ENCODE results near the gene BAIAP2.

DNA sequence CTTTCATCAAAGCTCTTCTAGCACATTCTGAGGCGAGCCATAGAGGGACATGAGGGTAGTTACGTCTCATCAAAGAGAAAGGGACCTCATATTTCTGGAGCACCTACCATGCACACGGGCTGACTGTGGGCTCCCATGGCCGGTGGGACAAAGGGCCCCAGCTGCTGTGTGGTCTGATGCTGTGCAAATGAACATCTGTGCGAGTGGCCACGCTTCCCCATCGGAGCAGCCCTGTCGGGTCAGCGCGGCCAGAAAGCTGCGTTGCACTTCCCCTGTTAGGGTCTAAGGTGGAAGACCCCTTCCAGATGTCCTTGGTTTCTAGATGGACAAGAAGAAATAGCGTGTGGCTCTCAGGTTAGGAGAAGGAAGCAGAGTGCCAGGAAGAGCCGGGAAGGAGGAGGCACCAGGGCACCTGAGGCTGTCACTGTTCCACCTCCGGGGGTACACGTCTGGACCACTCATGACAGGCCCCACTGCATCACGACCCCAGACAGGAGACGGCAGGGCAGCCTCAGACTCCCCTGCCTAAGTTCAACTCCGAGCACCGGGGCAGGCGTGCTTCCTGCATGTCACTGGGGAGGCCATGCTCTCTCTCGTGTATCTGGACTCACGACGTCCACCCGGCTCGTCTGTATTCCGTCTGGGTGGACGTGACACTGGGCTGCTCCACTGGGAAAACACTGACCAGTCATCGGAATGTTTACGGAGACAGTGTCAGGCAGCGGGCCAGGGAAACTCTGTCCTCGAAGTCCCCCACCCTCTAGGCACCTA lies 8.5 kb upstream of the BAIAP2 start:
- TF ChIP-seq, protein P1, sequence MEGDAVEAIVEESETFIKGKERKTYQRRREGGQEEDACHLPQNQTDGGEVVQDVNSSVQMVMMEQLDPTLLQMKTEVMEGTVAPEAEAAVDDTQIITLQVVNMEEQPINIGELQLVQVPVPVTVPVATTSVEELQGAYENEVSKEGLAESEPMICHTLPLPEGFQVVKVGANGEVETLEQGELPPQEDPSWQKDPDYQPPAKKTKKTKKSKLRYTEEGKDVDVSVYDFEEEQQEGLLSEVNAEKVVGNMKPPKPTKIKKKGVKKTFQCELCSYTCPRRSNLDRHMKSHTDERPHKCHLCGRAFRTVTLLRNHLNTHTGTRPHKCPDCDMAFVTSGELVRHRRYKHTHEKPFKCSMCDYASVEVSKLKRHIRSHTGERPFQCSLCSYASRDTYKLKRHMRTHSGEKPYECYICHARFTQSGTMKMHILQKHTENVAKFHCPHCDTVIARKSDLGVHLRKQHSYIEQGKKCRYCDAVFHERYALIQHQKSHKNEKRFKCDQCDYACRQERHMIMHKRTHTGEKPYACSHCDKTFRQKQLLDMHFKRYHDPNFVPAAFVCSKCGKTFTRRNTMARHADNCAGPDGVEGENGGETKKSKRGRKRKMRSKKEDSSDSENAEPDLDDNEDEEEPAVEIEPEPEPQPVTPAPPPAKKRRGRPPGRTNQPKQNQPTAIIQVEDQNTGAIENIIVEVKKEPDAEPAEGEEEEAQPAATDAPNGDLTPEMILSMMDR (IDR thresholded peaks at IDR 0.05; ENCODE audit: poor library complexity) = no peak
- no peak for TF ChIP-seq EZH2 (IDR thresholded peaks at IDR 0.05; ENCODE audit: borderline replicate concordance)

Data from hepatocyte (in vitro differentiated cells).